Gastroesophageal sphincter (tissue), 4 donors: ENCODE measurements around the gene NFIA. TPM values are rescaled to one million over a fixed set of nuclear protein-coding genes. Genes with fewer than 3 reads are reported as not detected.
A peak's percentile ranks its signal among the peaks of the same experiment; 100 is the strongest.
"Not testable (repeated sequence)": the region's sequence is repeated elsewhere in the genome, so short reads cannot be mapped to it uniquely, and the experiment has no call there.

ENCODE experiments used
- ATAC-seq: fragments of 150-250 bp; one replicate; pipeline ENCODE4 v1.9.1; 2016; ENCODE audit warnings: mild to moderate bottlenecking, moderate library complexity
- H3K27ac ChIP-seq, 4 donors: fragments of 200-600 bp; sonication (generic) in 3 of 4; 1 replicate in 3 of 4; 2 replicates in 1 of 4; pipeline ENCODE4 v1.5.1; 2016 to 2019
- H3K27me3 ChIP-seq: fragments of 200-600 bp; sonication (generic); one replicate; pipeline ENCODE4 v1.5.1; 2019
- H3K36me3 ChIP-seq, 2 donors: fragments of 200-600 bp; sonication (generic); one replicate each; pipeline ENCODE4 v1.5.1; 2019; ENCODE audit warnings: control low read depth in 1 of 2
- H3K4me1 ChIP-seq, 3 donors: fragments of 200-600 bp; sonication (generic); 1 replicate in 2 of 3; 2 replicates in 1 of 3; pipeline ENCODE4 v1.5.1; 2016 to 2019; ENCODE audit warnings: control low read depth in 2 of 3
- H3K4me3 ChIP-seq, 2 donors: fragments of 200-600 bp; sonication (generic); one replicate each; pipeline ENCODE4 v1.5.1; 2019; ENCODE audit warnings: mild to moderate bottlenecking in 1 of 2, moderate library complexity in 1 of 2
- H3K9me3 ChIP-seq, 3 donors: fragments of 200-600 bp; sonication (generic); one replicate each; pipeline ENCODE4 v1.5.1; 2017 to 2019; ENCODE audit warnings: control low read depth in 2 of 3
- EP300 ChIP-seq: sonication (generic); formaldehyde crosslinking; IDR thresholded peaks from one replicate; pipeline ENCODE4 v1.6.1; 2017; ENCODE audit warnings: antibody characterized with exemption, mild to moderate bottlenecking
- POLR2A ChIP-seq, 2 donors: fragments of 450-650 bp; IDR thresholded peaks; one replicate each; pipeline ENCODE4 v1.6.1; 2017; ENCODE audit warnings: antibody characterized with exemption in 2 of 2, mild to moderate bottlenecking in 2 of 2, moderate library complexity in 1 of 2
- POLR2AphosphoS5 ChIP-seq: sonication (generic); formaldehyde crosslinking; IDR thresholded peaks from one replicate; pipeline ENCODE4 v1.6.1; 2017; ENCODE audit warnings: antibody characterized with exemption
- WGBS, 2 donors: methylation state at CpG; one replicate each; pipeline ENCODE4 v1.1.5; 2018; ENCODE audit warnings: low coverage in 1 of 2; 5-methylcytosine and 5-hydroxymethylcytosine counted together
- total RNA-seq, 4 donors: library from RNA; depleted of rRNA; stranded (reverse); fragments of >200 nt; gene quantifications; one replicate each; pipeline ENCODE4 v1.1.0, GENCODE V29; 2016
- TF ChIP-seq, protein P1 (sequence below), 4 experiments: fragments of 200-600 bp in 2 of 4; fragments of 450-650 bp in 2 of 4; sonication (generic) in 1 of 4; IDR thresholded peaks; one replicate each; pipeline ENCODE4 v1.5.1; 2017 to 2019; ENCODE audit warnings: antibody characterized with exemption in 4 of 4, mild to moderate bottlenecking in 2 of 4, moderate library complexity in 2 of 4

The NFIA gene
- total RNA-seq, 4 donors from 2014 or later = 123 to 205 (median 149) TPM

DNA sequence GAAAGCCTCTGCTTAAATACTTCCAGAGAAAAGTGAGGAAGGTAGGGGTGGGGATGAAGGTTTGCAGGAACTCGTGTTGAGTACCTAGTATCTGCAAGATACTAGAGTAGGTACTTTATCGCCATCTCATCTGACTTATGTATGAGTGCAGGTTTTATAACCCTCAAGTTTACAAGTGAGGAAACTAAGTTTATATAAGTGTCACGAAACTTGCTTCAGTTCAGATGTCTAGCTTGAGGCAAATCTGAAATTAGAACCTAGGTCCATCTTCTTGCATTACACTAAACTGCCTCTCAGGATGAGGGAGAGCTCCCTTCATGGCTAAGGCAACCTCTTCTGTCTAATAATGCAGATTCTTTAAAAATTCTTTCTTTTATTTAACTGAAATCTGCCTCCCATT is 43.5 kb downstream of the NFIA start:
- 37 to 61% methylated on average over 3 of the region's 3 CpGs for WGBS, 2 donors
- no peaks in the 10 kb centered on the region for H3K9me3 ChIP-seq
- no peak for ATAC-seq
- H3K4me3 ChIP-seq = no peak overlapping the region
- H3K36me3 ChIP-seq = no peaks in the 10 kb centered on the region
- no peak overlapping the region for H3K27ac ChIP-seq
- no peaks in the 10 kb centered on the region for H3K27me3 ChIP-seq
- H3K4me1 ChIP-seq = peaks cover 9 to 53% (median 24%) of the 10 kb centered on the region in 3 donors
- TF ChIP-seq, protein P1, sequence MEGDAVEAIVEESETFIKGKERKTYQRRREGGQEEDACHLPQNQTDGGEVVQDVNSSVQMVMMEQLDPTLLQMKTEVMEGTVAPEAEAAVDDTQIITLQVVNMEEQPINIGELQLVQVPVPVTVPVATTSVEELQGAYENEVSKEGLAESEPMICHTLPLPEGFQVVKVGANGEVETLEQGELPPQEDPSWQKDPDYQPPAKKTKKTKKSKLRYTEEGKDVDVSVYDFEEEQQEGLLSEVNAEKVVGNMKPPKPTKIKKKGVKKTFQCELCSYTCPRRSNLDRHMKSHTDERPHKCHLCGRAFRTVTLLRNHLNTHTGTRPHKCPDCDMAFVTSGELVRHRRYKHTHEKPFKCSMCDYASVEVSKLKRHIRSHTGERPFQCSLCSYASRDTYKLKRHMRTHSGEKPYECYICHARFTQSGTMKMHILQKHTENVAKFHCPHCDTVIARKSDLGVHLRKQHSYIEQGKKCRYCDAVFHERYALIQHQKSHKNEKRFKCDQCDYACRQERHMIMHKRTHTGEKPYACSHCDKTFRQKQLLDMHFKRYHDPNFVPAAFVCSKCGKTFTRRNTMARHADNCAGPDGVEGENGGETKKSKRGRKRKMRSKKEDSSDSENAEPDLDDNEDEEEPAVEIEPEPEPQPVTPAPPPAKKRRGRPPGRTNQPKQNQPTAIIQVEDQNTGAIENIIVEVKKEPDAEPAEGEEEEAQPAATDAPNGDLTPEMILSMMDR (IDR thresholded peaks at IDR 0.05) = no peak
- no peak for TF ChIP-seq POLR2A (IDR thresholded peaks at IDR 0.05)
- no peak for TF ChIP-seq EP300
- no peak for TF ChIP-seq POLR2AphosphoS5

DNA sequence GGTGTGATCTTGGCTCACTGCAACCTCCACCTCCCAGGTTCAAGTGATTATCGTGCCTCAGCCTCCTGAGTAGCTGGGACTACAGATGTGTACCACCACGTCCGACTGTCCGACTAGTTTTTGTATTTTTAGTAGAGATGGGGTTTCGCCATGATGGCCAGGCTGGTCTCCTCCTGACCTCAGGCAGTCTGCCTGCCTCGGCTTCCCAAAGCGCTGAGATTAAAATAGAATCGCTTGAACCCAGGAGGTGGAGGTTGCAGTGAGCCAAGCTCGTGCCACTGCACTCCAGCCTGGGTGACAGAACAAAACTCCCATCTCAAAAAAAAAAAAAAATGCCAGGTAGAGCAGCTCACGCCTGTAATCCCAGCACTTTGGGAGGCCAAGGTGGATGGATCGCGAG is 44.5 kb downstream of the NFIA start:
- WGBS, 2 donors = 88 to 95% methylated on average over 7 of the region's 12 CpGs
- not testable (repeated sequence) for H3K4me3 ChIP-seq, H3K27me3 ChIP-seq, H3K9me3 ChIP-seq, H3K36me3 ChIP-seq, H3K27ac ChIP-seq, ATAC-seq
- H3K4me1 ChIP-seq = peaks cover 4 to 52% (median 23%) of the 10 kb centered on the region in 3 donors

DNA sequence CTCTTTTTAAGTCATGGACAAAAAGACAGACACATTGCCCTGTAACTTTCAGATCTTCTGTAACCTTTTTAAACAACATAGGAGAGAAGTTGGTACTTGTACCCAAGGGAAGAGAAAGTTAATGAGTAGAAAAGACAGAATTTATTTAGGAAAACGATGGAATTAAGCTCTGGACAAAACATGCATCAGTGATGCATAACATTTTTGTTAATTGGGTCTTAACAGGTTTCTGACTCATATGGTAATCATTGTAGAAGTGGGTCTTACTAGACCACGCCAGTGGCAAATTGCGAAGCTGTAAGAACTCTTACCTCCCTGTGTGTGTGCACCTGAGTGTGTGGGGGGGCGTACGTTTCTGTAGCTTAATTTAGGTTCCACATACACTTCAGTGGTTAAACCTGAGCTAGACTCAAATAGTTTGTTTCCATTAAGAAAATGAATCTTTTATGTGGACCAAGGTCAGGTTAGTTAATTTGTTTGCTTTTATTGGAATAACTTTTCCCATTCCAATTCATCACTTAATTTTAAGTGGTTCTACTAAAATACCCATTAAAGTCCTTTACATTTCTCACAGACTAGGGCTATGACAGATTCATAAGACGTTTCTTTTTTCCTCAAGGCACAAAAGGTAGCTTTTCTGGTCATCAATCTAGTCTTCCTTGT is 48.1 kb downstream of the NFIA start:
- H3K4me3 ChIP-seq = no peak overlapping the region
- H3K36me3 ChIP-seq = no peaks in the 10 kb centered on the region
- peaks cover 4 to 43% (median 12%) of the 10 kb centered on the region in 3 donors for H3K4me1 ChIP-seq
- TF ChIP-seq POLR2A (IDR thresholded peaks at IDR 0.05) (no peak), POLR2AphosphoS5 (no peak), EP300 (no peak)
- TF ChIP-seq, protein P1 (IDR thresholded peaks at IDR 0.05) = no peak
- no peaks in the 10 kb centered on the region for H3K27me3 ChIP-seq
- peak overlapping the region in 1 of 4 donors; percentile 3 for H3K27ac ChIP-seq
- 76 to 87% methylated on average over 6 of the region's 6 CpGs for WGBS, 2 donors
- no peaks in the 10 kb centered on the region for H3K9me3 ChIP-seq
- ATAC-seq = no peak

DNA sequence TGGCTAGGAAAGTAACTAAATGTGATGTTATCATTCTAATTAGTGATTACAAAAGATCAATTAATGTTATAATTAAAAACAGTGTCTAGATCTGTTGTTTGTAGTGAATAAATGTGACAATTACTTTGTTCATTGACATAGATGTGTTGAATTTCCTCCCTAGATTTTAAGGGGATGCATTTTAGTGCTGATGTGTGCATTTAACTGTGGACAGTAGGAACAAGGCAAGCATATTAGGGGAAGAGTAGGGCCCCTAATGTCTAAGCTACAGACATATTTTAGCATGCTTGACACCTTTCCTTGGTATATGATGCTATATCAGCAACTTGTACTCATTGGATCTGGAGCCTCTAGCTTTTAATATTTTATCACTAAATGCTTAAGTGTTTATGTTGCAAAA is 48.9 kb downstream of the NFIA start:
- H3K36me3 ChIP-seq = no peaks in the 10 kb centered on the region
- no peaks in the 10 kb centered on the region for H3K9me3 ChIP-seq
- no peak overlapping the region for H3K4me3 ChIP-seq
- no peak for ATAC-seq
- peaks cover 4 to 40% (median 12%) of the 10 kb centered on the region in 3 donors for H3K4me1 ChIP-seq
- TF ChIP-seq, protein P1 (IDR thresholded peaks at IDR 0.05) = no peak
- no peak for TF ChIP-seq POLR2AphosphoS5
- TF ChIP-seq EP300 = no peak
- TF ChIP-seq POLR2A (IDR thresholded peaks at IDR 0.05) = no peak
- no peak overlapping the region for H3K27ac ChIP-seq
- H3K27me3 ChIP-seq = no peaks in the 10 kb centered on the region

DNA sequence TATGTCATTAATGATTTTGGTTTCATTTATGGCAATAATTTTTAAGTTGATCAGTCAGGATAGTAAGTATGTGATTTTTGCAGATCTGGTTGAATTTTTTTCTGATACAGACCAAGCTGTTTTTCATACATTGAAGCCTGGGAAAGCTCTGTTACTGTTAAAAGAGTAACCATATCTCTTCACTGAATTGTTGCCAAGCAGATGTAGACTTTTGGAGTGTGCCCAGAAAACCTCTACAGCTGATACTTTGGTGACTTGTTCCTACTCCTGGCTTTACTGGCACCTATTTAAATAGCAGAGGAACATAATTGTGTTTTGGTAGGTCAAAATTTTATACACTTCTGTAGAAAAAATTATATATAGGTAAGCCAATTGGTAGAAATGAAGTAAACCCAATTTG is 49.4 kb downstream of the NFIA start:
- Histone ChIP-seq H3K27ac (peak overlapping the region in 3 of 4 donors; percentile 52 to 60 (median 58)), H3K9me3 (no peaks in the 10 kb centered on the region), H3K36me3 (no peaks in the 10 kb centered on the region), H3K4me1 (peaks cover 4 to 41% (median 12%) of the 10 kb centered on the region in 3 donors), H3K27me3 (no peaks in the 10 kb centered on the region), H3K4me3 (no peak overlapping the region)
- ATAC-seq = no peak
- TF ChIP-seq POLR2AphosphoS5 (no peak), EP300 (no peak), POLR2A (IDR thresholded peaks at IDR 0.05) (no peak)
- TF ChIP-seq, protein P1 (IDR thresholded peaks at IDR 0.05) = no peak
